Measurements from ENCODE around the gene TAOK1. TPM values are rescaled to one million over a fixed set of nuclear protein-coding genes. Genes with fewer than 3 reads are reported as not detected.
"Not testable (repeated sequence)": the region's sequence is repeated elsewhere in the genome, so short reads cannot be mapped to it uniquely, and the experiment has no call there.

Gene TAOK1
- total and polyA plus RNA-seq, 2 experiments from 2014 or later = 5.2 to 46.1 TPM

DNA sequence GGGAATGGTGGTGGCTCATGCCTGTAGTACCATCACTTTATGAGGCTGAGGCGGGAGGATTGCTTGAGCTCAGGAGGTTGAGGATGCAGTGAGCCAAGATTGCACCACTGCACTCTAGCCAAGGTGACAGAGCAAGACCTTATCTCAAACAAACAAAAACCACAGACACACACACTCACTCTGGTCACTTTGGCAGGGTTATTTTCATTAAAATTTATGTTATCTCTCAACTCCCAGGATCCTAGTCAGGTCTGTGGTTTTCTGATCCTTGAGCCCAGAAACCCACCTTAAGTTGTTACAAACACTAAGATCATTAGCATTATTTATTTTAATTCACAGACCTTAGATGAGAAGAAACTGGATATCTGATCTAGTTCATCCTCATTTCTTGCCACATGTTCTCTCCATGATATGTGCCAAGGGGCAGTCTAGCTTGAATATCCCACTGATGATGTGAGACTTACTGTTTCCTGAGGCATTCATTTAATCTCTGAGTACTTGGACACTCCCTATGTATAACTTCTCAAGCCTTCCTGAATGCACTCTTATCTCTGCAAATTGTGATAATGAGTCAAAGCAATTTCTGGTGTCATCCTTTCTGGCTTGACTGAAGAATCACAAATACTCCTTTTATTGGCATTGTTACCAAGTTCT, 167.0 kb downstream of the TAOK1 start:
- Histone ChIP-seq H3K4me2 (no peak overlapping the region), H3K4me3 (no peak overlapping the region), H3K79me2 (no peaks in the 10 kb centered on the region), H3K9me3 (ENCODE audit: low read depth) (no peaks in the 10 kb centered on the region), H3K4me1 (ENCODE audit: insufficient read depth) (peaks cover 5% of the 10 kb centered on the region), H3K36me3 (replicated peaks; ENCODE audit: insufficient read depth, low read depth) (no peaks in the 10 kb centered on the region), H3K9me2 (replicated peaks; ENCODE audit: insufficient read depth) (no peaks in the 10 kb centered on the region), H2AFZ (no peak overlapping the region), H3K27me3 (no peaks in the 10 kb centered on the region), H4K20me1 (ENCODE audit: insufficient read depth, poor library complexity, severe bottlenecking) (no peaks in the 10 kb centered on the region), H3K27ac (peak overlapping the region; percentile 72)
- WGBS (ENCODE audit: low lambda C conversion rate, missing lambda C conversion rate) = 67% methylated on average over 1 of the region's 1 CpG
- TF ChIP-seq EZH2phosphoT487 (IDR thresholded peaks at IDR 0.05; ENCODE audit: low read depth, severe bottlenecking, unreplicated experiment) = no peak
- peak; percentile 11 for DNase-seq (ENCODE audit: low spot score)

DNA sequence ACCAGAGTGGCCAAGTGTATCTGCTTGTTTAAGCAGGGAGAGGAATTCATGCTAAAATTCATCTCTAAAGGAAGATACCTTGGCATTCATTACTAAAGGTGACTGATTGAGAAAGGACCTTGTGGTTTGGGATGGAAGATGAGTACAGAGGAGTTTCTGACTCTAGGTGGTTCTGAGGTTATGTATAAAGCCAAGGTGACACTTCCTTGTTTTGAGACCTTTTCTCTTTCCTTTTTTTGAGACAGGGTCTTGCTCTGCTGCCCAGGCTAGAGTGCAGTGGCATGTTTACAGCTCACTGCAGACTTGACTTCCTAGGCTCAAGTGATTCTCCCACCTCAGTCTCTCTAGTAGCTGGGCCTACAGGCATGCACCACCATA, 167.6 kb downstream of the TAOK1 start:
- Histone ChIP-seq H2AFZ (no peak overlapping the region), H3K79me2 (no peaks in the 10 kb centered on the region), H3K27me3 (no peaks in the 10 kb centered on the region), H3K4me3 (no peak overlapping the region), H4K20me1 (ENCODE audit: insufficient read depth, poor library complexity, severe bottlenecking) (no peaks in the 10 kb centered on the region), H3K36me3 (replicated peaks; ENCODE audit: insufficient read depth, low read depth) (no peaks in the 10 kb centered on the region), H3K9me2 (replicated peaks; ENCODE audit: insufficient read depth) (no peaks in the 10 kb centered on the region), H3K4me2 (no peak overlapping the region), H3K27ac (no peak overlapping the region), H3K9me3 (ENCODE audit: low read depth) (no peaks in the 10 kb centered on the region), H3K4me1 (ENCODE audit: insufficient read depth) (peaks cover 5% of the 10 kb centered on the region)
- TF ChIP-seq, protein P1, sequence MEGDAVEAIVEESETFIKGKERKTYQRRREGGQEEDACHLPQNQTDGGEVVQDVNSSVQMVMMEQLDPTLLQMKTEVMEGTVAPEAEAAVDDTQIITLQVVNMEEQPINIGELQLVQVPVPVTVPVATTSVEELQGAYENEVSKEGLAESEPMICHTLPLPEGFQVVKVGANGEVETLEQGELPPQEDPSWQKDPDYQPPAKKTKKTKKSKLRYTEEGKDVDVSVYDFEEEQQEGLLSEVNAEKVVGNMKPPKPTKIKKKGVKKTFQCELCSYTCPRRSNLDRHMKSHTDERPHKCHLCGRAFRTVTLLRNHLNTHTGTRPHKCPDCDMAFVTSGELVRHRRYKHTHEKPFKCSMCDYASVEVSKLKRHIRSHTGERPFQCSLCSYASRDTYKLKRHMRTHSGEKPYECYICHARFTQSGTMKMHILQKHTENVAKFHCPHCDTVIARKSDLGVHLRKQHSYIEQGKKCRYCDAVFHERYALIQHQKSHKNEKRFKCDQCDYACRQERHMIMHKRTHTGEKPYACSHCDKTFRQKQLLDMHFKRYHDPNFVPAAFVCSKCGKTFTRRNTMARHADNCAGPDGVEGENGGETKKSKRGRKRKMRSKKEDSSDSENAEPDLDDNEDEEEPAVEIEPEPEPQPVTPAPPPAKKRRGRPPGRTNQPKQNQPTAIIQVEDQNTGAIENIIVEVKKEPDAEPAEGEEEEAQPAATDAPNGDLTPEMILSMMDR (IDR thresholded peaks at IDR 0.05; ENCODE audit: poor library complexity) = no peak
- no peak for TF ChIP-seq EZH2phosphoT487 (IDR thresholded peaks at IDR 0.05; ENCODE audit: low read depth, severe bottlenecking, unreplicated experiment)
- no peak for TF ChIP-seq EZH2 (IDR thresholded peaks at IDR 0.05; ENCODE audit: borderline replicate concordance)
- DNase-seq (ENCODE audit: low spot score) = no peak

DNA sequence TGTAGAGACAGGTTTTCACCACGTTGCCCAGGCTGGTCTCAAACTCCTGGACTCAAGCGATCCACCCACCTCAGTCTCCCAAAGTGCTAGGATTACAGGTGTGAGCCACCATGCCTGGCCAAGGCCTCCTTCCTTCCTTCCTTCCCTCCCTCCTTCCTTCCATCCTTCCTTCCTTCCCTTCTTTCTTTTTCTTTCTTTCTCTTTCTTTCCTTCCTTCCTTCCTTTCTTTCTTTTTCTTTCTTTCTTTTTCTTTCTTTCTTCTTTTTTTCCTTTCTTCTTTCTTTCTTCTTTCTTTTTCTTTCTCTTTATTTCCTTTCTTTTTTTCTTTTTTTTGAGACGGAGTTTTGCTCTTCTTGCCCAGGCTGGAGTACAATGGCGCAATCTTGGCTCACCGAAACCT, 168.0 kb downstream of the TAOK1 start:
- H4K20me1 ChIP-seq (ENCODE audit: insufficient read depth, poor library complexity, severe bottlenecking); H3K27me3 ChIP-seq; H3K9me3 ChIP-seq (ENCODE audit: low read depth); H2AFZ ChIP-seq; H3K4me1 ChIP-seq (ENCODE audit: insufficient read depth); H3K4me2 ChIP-seq; H3K27ac ChIP-seq; H3K79me2 ChIP-seq; H3K9me2 ChIP-seq (replicated peaks; ENCODE audit: insufficient read depth); DNase-seq (ENCODE audit: low spot score); H3K36me3 ChIP-seq (replicated peaks; ENCODE audit: insufficient read depth, low read depth); H3K4me3 ChIP-seq: not testable (repeated sequence)
- WGBS (ENCODE audit: low lambda C conversion rate, missing lambda C conversion rate) = 97% methylated on average over 5 of the region's 5 CpGs

DNA sequence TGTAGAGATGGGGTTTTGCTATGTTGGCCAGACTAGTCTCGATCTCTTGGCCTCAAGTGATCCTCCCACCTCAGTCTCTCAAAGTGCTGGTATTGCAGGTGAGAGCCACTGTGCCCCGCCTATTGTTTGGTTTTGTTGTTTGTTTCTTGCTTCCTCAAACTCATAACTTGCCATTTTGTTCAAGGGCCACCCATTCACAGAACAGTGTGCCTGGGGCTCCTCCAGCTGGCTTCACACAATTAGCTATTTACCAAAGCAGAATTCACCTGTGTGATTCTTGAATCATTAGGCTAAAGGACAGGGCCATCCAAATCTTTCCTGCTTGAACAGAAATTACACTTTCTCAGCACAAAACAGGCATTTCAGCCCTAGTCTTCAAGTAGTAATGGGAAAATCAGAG, 169.5 kb downstream of the TAOK1 start:
- Histone ChIP-seq H3K4me3 (no peak overlapping the region), H3K4me1 (ENCODE audit: insufficient read depth) (peaks cover 6% of the 10 kb centered on the region), H3K27me3 (no peaks in the 10 kb centered on the region), H3K9me2 (replicated peaks; ENCODE audit: insufficient read depth) (no peaks in the 10 kb centered on the region), H3K9me3 (ENCODE audit: low read depth) (no peaks in the 10 kb centered on the region), H3K36me3 (replicated peaks; ENCODE audit: insufficient read depth, low read depth) (no peaks in the 10 kb centered on the region), H3K4me2 (no peak overlapping the region), H3K79me2 (peaks cover 5% of the 10 kb centered on the region), H4K20me1 (ENCODE audit: insufficient read depth, poor library complexity, severe bottlenecking) (no peaks in the 10 kb centered on the region), H2AFZ (no peak overlapping the region), H3K27ac (no peak overlapping the region)
- DNase-seq (ENCODE audit: low spot score) = no peak
- TF ChIP-seq EZH2 (IDR thresholded peaks at IDR 0.05; ENCODE audit: borderline replicate concordance) (no peak), EZH2phosphoT487 (IDR thresholded peaks at IDR 0.05; ENCODE audit: low read depth, severe bottlenecking, unreplicated experiment) (no peak)
- TF ChIP-seq, protein P1 (IDR thresholded peaks at IDR 0.05; ENCODE audit: poor library complexity) = no peak
- WGBS (ENCODE audit: low lambda C conversion rate, missing lambda C conversion rate) = 98% methylated on average over 2 of the region's 2 CpGs

Measured in hepatocyte (in vitro differentiated cells).